LNCAP (cell line): Measurements from ENCODE around the gene SEMA5B.

Experiments
- CTCF ChIP-seq: fragments of 450-650 bp; IDR thresholded peaks from 2 replicates; pipeline ENCODE4 v1.5.1; 2017; ENCODE audit warnings: mild to moderate bottlenecking

SEMA5B gene

GRCh38 chr3:122936335-122936734 is 91.2 kb downstream of the SEMA5B start:
- TF ChIP-seq CTCF: no peak

GRCh38 chr3:122934251-122934650 is 93.3 kb downstream of the SEMA5B start:
- no peak for TF ChIP-seq CTCF

GRCh38 chr3:122932251-122932967 is 95.2 kb downstream of the SEMA5B start:
- no peak for TF ChIP-seq CTCF

GRCh38 chr3:122931636-122932035 is 95.9 kb downstream of the SEMA5B start:
- no peak for TF ChIP-seq CTCF

- no peak for TF ChIP-seq CTCF
Observed at GRCh38 chr3:122930063-122930997, 97.2 kb downstream of the SEMA5B start.

- TF ChIP-seq CTCF: no peak
Observed at GRCh38 chr3:122929188-122930062, 98.1 kb downstream of the SEMA5B start.
